AG08395 (cell line): Measurements from ENCODE around the gene MAMDC4.
"Not testable (repeated sequence)": the region's sequence is repeated elsewhere in the genome, so short reads cannot be mapped to it uniquely, and the experiment has no call there.

ENCODE experiments used
- DNase-seq: peaks from one replicate; pipeline ENCODE4 v3.0.0; 2012; ENCODE audit warnings: mixed read lengths, low spot score

MAMDC4 gene

GRCh38 chr9:136839229-136840139, 12.7 kb upstream of the MAMDC4 start:
- DNase-seq, result no peak

- DNase-seq, result no peak
These were observed 11.8 kb upstream of the MAMDC4 start for GRCh38 chr9:136840140-136840876.

- peak; percentile 40 for DNase-seq
These were observed 11.1 kb upstream of the MAMDC4 start for GRCh38 chr9:136840877-136841645.

DNA sequence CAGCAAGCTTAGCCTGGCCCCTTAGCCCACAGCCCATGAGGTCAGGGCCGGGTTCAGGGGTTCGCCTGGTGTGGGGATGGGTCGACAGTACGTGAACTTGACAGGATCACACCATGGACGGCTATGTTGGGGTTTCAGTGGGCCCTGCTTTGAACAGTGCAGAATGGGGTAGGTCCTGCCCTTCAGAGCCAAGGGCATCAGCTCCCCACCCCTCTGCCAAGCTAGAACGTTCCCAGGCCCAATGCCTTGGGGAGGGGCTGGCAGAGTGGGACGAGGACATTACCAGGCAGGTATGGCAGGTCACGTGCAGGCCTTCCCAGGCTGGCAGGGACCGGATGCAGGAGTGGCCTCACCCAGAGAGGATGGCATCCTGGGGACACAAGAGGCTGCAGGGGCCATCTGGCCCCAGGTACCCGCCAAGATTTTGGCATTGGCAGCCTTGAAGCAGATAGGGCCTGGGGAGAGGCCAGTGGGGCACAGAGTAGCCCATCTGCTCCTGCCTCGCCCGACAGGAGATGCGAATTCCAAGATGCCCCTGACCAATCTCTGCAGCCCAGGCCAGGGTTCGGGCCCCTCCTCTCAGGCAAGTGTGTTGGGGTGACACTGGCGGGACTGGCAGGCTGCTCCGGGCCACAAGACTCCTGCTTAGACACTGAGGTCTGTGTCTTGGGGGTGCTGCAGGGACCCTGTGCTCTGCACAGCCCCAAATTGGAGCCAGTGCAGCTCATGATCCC, 10.3 kb upstream of the MAMDC4 start:
- not testable (repeated sequence) for DNase-seq

DNA sequence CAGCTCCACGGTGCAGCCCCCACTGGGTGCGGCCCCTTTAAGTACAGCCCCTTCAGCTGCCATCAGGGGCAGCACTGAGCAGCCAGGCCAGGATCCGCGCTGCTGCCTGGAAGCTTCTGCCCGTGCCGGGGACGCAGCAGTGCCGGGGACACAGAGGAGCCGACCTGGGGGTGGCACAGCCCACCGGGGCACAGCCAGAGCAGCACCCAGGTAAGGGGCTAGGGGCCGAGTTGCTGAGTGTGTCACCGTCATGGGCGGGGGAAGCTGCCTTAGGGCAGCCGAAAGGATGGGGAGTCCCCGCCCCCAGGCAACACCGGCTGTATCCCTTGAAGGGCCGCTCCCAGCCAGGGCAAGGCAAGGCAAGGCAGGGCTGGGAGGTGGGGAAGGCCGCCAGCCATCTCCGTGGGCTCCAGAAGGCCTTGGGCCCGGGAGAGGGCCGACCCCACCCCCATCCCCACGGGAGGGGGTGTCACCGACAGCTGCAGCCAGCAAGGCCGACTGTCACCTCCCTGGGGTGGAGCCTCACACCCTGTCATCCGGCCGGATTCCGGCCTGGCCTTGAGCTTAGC, 9.7 kb upstream of the MAMDC4 start, which contains the start of gene AJM1:
AJM1 (plus strand) TSS at position 99 of the 569 bp plus-strand sequence. CDS start 1,937 bp downstream, outside the sequence.
- DNase-seq, result peak; percentile 74

- DNase-seq, result not testable (repeated sequence)
These were observed 8.9 kb upstream of the MAMDC4 start for GRCh38 chr9:136843159-136843800.

GRCh38 chr9:136843801-136844740, 8.1 kb upstream of the MAMDC4 start:
- not testable (repeated sequence) for DNase-seq

- no peak for DNase-seq
These were observed 7.2 kb upstream of the MAMDC4 start for GRCh38 chr9:136844761-136845464.

DNA sequence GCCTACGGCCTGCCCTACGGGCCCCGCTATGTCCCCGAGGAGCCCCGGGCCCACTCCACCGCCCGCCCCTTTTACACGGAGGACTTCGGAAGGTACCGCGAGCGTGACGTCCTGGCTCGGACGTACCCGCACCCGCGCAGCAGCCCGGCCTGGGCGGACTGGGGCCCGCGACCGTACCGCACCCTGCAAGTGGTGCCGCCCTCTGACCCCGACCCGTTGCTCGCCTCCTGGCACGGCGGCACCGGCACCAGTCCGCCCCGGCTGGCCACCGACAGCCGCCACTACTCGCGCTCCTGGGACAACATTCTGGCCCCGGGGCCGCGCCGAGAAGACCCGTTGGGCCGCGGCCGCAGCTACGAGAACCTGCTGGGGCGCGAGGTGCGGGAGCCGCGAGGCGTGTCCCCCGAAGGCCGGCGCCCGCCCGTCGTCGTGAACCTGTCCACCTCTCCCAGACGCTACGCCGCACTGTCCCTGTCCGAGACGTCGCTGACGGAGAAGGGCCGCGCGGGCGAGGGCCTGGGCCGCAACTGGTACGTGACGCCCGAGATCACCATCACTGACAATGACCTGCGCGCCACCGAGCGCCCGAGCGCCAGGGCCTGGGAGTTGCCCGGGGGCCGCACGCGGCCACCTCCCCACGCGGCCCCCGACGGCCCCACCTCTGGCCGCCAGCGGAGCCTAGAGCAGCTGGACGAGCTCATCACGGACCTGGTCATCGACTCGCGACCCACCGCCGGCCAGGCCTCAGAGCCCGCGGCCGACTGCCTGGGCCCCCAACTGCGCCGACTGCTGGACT, 6.5 kb upstream of the MAMDC4 start:
- DNase-seq, result no peak

DNA sequence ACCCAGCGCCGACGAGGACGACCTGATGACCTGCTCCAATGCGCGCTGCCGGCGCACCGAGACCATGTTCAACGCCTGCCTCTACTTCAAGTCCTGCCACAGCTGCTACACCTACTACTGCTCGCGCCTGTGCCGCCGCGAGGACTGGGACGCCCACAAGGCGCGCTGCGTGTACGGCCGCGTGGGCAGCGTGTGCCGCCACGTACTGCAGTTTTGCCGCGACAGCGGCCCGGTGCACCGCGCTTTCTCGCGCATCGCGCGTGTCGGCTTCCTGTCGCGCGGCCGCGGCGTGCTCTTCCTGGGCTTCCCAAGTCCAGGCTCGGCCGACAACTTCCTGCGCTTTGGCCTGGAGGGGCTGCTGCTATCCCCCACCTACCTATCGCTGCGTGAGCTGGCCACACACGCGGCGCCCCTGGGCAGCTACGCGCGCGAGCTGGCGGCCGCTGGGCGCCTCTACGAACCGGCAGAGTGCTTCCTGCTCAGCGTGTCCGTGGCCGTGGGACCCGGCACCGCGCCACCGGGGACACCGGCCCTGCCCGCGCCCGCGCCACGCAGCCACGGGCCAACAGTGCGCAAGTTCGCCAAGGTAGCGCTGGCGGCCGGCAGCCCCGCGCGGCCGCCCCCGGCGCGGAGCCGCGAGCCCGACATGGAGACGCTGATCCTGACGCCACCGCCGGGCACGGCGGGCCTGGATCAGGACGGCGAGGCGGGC, 5.6 kb upstream of the MAMDC4 start:
- DNase-seq, result no peak

DNA sequence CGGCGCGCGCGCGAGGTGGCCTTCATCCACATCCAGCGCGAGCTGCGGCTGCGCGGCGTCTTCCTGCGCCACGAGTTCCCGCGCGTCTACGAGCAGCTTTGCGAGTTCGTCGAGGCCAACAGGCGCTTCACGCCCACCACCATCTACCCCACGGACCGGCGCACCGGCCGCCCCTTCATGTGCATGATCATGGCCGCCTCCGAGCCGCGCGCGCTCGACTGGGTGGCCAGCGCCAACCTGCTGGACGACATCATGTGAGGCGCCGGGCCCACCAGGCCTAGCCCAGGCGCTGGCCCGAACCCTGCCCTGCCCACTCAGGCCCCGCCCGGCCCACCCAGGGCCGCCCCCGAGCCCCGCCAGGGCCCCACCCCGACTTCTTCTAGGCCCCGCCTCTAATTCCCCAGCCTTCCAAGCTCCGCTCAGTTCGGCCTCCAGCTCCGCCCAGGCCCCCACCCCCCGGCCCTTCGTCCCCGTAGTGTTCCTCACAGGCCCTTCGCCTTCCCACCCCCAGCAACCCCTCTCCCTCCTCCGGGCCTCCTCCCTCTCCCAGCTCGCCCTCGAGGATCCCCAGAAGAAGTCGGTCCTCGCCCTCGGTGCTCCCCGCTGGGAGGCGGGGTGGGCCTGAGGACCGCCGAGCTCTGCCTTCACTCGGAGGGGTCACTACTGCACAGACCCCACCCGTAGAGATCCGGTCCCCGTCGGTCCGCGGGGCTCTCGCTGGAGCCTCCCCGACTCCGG, 4.9 kb upstream of the MAMDC4 start:
- DNase-seq, result peak; percentile 21

DNA sequence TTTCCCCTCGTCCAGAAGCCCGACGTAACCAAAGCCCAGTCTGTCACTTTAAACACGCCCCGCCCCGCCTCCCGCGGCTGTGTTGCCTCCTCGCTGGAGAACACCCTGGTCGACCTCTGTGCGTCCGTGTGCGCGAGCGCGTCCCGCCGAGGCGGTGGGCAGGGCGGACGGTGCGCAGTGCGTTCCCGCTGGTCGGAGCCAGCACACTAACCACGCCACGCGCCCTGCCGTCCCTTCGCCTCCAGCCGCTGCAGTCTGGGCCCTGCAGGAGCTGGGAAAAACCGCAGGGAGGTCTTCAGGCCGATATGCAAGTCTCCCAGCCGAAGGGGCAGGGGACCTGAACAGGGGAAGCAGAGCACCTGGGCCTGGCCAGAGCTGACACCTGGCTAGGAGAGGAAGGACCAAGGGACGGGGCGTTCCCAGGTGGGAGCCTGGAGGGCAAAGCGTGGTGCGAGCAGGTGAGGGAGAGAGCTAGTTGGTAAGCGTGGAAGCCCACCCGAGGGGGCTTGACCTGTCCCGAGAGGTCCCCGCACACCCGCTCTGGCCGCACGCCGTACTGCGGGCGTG, 4.2 kb upstream of the MAMDC4 start:
- DNase-seq, result peak; percentile 67

DNA sequence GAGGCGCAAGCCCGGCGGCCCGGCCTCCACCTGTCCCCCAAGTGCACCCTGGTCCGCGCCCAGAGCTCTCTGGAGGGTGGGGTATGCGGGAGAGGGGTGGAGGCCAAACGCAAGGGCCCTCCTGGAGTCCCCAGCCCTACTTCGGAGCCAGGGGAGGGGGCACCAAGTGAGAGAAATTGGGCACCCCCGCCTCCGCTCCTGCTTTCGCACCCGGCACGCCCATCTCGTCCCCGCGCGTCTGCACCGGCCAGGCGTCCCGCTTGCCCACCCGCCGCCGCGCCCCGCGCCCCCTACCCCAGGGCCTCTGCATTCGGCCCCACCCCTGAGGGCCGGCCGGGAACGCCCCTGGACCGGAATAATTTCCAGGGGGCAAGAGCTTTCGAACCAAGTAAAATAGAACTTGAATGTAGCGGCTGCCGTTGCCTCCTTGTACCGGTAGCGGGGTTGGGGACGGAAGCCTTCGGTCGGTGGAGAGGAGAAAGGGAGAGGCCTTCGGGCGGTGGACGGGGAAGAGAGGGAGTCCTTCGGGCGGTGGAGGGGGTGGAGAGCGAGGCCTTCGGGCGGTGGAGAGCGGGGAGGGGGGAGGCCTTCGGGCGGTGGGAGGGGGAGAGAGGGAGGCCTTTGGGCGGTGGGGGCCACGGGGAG, 3.6 kb upstream of the MAMDC4 start:
- peak; percentile 48 for DNase-seq

GRCh38 chr9:136849038-136849959, 2.8 kb upstream of the MAMDC4 start, which contains the start of gene PHPT1:
PHPT1 (plus strand) TSS chr9:136849409; CDS start chr9:136849431, 22 bp downstream.
- peak; percentile 100 for DNase-seq
